Smooth muscle cell (in vitro differentiated cells): Measurements from ENCODE around the gene MS4A4E. TPM values are rescaled to one million over a fixed set of nuclear protein-coding genes. Genes with fewer than 3 reads are reported as not detected.

Source experiments
- DNase-seq: peaks from one replicate; lab custom pipeline; 2025; ENCODE audit not compliant: unreplicated experiment; lab: John Stamatoyannopoulos, UW
- H2AFZ ChIP-seq: fragments of 200-600 bp; sonication (generic); 2 replicates; pipeline ENCODE4 v1.6.0; 2016; ENCODE audit warnings: antibody characterized with exemption, low read depth, mild to moderate bottlenecking
- H3F3A ChIP-seq: fragments of 200-600 bp; sonication (generic); 2 replicates; pipeline ENCODE4 v1.6.0; 2017; ENCODE audit warnings: antibody characterized with exemption, low read depth
- H3K27ac ChIP-seq: fragments of 200-600 bp; sonication (generic); 2 replicates; pipeline ENCODE4 v1.5.1; 2016; ENCODE audit warnings: low read depth, mild to moderate bottlenecking
- H3K27me3 ChIP-seq: fragments of 200-600 bp; sonication (generic); 2 replicates; pipeline ENCODE4 v1.6.1; 2016; ENCODE audit warnings: low read depth, mild to moderate bottlenecking
- H3K36me3 ChIP-seq: fragments of 200-600 bp; sonication (generic); 2 replicates; pipeline ENCODE4 v1.5.1; 2016; ENCODE audit warnings: low read depth
- H3K4me1 ChIP-seq: fragments of 200-600 bp; sonication (generic); 2 replicates; pipeline ENCODE4 v1.5.1; 2016; ENCODE audit warnings: low read depth
- H3K4me2 ChIP-seq: fragments of 200-600 bp; sonication (generic); 2 replicates; pipeline ENCODE4 v1.6.0; 2016; ENCODE audit warnings: mild to moderate bottlenecking
- H3K4me3 ChIP-seq: fragments of 200-600 bp; sonication (generic); 2 replicates; pipeline ENCODE4 v1.5.1; 2016; ENCODE audit warnings: mild to moderate bottlenecking
- H3K79me2 ChIP-seq: fragments of 200-600 bp; sonication (generic); 2 replicates; pipeline ENCODE4 v1.6.0; 2016; ENCODE audit warnings: low read depth, mild to moderate bottlenecking
- H3K9ac ChIP-seq: fragments of 200-600 bp; sonication (generic); 2 replicates; pipeline ENCODE4 v1.6.0; 2016; ENCODE audit warnings: low read depth
- H3K9me3 ChIP-seq: fragments of 200-600 bp; sonication (generic); replicated peaks from 2 replicates; pipeline ENCODE4 v1.5.1; 2016; ENCODE audit warnings: low read depth
- H4K20me1 ChIP-seq: fragments of 200-600 bp; sonication (generic); 2 replicates; pipeline ENCODE4 v1.6.0; 2016; ENCODE audit warnings: low read depth
- CTCF ChIP-seq: fragments of 200-600 bp; sonication (generic); IDR thresholded peaks from 2 replicates; pipeline ENCODE4 v1.5.1; 2017; ENCODE audit warnings: borderline replicate concordance, mild to moderate bottlenecking, antibody characterized with exemption; ENCODE audit not compliant: insufficient read depth, poor library complexity, severe bottlenecking
- WGBS: methylation state at CpG from one replicate; pipeline ENCODE4 v1.1.7; 2016; ENCODE audit warnings: low lambda C conversion rate; 5-methylcytosine and 5-hydroxymethylcytosine counted together
- polyA plus RNA-seq: library from polyadenylated mRNA; unstranded; fragments of >200 nt; fragmentation: Nextera tagmentation; extraction: Ambion mirVana; gene quantifications from 2 replicates; pipeline ENCODE4 v1.2.1, GENCODE V29; 2016
- total RNA-seq: library from RNA; depleted of rRNA; stranded (reverse); fragments of >200 nt; gene quantifications from 2 replicates; pipeline ENCODE4 v1.2.3, GENCODE V29; 2014

The MS4A4E gene
- total and polyA plus RNA-seq, 2 experiments from 2014 or later = not detected

GRCh38 chr11:60182541-60183330 lies 60.2 kb downstream of the MS4A4E start, which contains the start of gene MS4A6A:
Gene MS4A6A, minus strand, starts transcription at chr11:60183083. Its CDS starts 1,356 bp downstream, at chr11:60181727.
- Histone ChIP-seq H2AFZ (no peak within 1 kb of the TSS), H3K79me2 (no peaks in the 10 kb centered on the region), H4K20me1 (no peaks in the 10 kb centered on the region), H3K9me3 (no peaks in the 10 kb centered on the region), H3K27ac (no peak within 1 kb of the TSS), H3F3A (no peaks in the 10 kb centered on the region), H3K4me3 (no peak within 1 kb of the TSS), H3K4me1 (peaks cover 7% of the 10 kb centered on the region), H3K4me2 (no peak within 1 kb of the TSS), H3K36me3 (no peaks in the 10 kb centered on the region), H3K9ac (no peak within 1 kb of the TSS), H3K27me3 (no peaks in the 10 kb centered on the region)
- 73% methylated on average over 10 of the region's 10 CpGs for WGBS
- DNase-seq = no peak
- no peak for TF ChIP-seq CTCF

GRCh38 chr11:60175860-60176275 lies 67.1 kb downstream of the MS4A4E start:
- H3K9me3 ChIP-seq = no peaks in the 10 kb centered on the region
- H3F3A ChIP-seq = no peaks in the 10 kb centered on the region
- no peak for DNase-seq
- no peak overlapping the region for H3K4me2 ChIP-seq
- no peaks in the 10 kb centered on the region for H3K79me2 ChIP-seq
- H3K27ac ChIP-seq = no peak overlapping the region
- TF ChIP-seq CTCF = no peak
- no peak overlapping the region for H3K9ac ChIP-seq
- H3K27me3 ChIP-seq = no peaks in the 10 kb centered on the region
- no peaks in the 10 kb centered on the region for H3K4me1 ChIP-seq
- 86% methylated on average over 5 of the region's 5 CpGs for WGBS
- H2AFZ ChIP-seq = no peak overlapping the region
- H3K36me3 ChIP-seq = no peaks in the 10 kb centered on the region
- no peaks in the 10 kb centered on the region for H4K20me1 ChIP-seq
- no peak overlapping the region for H3K4me3 ChIP-seq

- no peak overlapping the region for H3K4me2 ChIP-seq
- no peaks in the 10 kb centered on the region for H3K79me2 ChIP-seq
- TF ChIP-seq CTCF = no peak
- no peaks in the 10 kb centered on the region for H3K4me1 ChIP-seq
- no peaks in the 10 kb centered on the region for H3K9me3 ChIP-seq
- no peak overlapping the region for H3K27ac ChIP-seq
- H3K4me3 ChIP-seq = no peak overlapping the region
- H2AFZ ChIP-seq = no peak overlapping the region
- H3K9ac ChIP-seq = no peak overlapping the region
- no peaks in the 10 kb centered on the region for H4K20me1 ChIP-seq
- H3K27me3 ChIP-seq = no peaks in the 10 kb centered on the region
- DNase-seq = no peak
- no peaks in the 10 kb centered on the region for H3F3A ChIP-seq
- H3K36me3 ChIP-seq = no peaks in the 10 kb centered on the region
Observed at GRCh38 chr11:60172011-60172410, 70.9 kb downstream of the MS4A4E start.

- DNase-seq = no peak
Observed at GRCh38 chr11:60170566-60170965, 72.4 kb downstream of the MS4A4E start.

More at GRCh38 chr11:60170566-60170965, 72.4 kb downstream of the MS4A4E start:
- TF ChIP-seq CTCF = no peak
- no peaks in the 10 kb centered on the region for H3K4me1 ChIP-seq
- no peaks in the 10 kb centered on the region for H3F3A ChIP-seq
- no peak overlapping the region for H3K4me3 ChIP-seq
- WGBS = 93% methylated on average over 1 of the region's 1 CpG
- no peaks in the 10 kb centered on the region for H3K27me3 ChIP-seq
- no peaks in the 10 kb centered on the region for H4K20me1 ChIP-seq
- H3K27ac ChIP-seq = no peak overlapping the region
- no peak overlapping the region for H2AFZ ChIP-seq
- no peaks in the 10 kb centered on the region for H3K79me2 ChIP-seq
- H3K9ac ChIP-seq = no peak overlapping the region
- H3K4me2 ChIP-seq = no peak overlapping the region
- no peaks in the 10 kb centered on the region for H3K36me3 ChIP-seq
- H3K9me3 ChIP-seq = no peaks in the 10 kb centered on the region
